RKO (cell line): Measurements from ENCODE around the gene KLHL40.
A peak's percentile ranks its signal among the peaks of the same experiment; 100 is the strongest.

Source experiments
- DNase-seq: peaks from one replicate; pipeline ENCODE4 v3.0.0-alpha.2; 2016; ENCODE audit warnings: low spot score

The KLHL40 gene

GRCh38 chr3:42723219-42723618 lies 37.9 kb downstream of the KLHL40 start:
- DNase-seq = peak; percentile 56

- no peak for DNase-seq
Observed at GRCh38 chr3:42725454-42725853, 40.1 kb downstream of the KLHL40 start.

GRCh38 chr3:42728056-42728455 lies 42.7 kb downstream of the KLHL40 start:
- no peak for DNase-seq

GRCh38 chr3:42728668-42729364 lies 43.5 kb downstream of the KLHL40 start:
- no peak for DNase-seq

GRCh38 chr3:42729404-42730145 lies 44.2 kb downstream of the KLHL40 start:
- DNase-seq = no peak

- no peak for DNase-seq
Observed at GRCh38 chr3:42730294-42730693, 45.0 kb downstream of the KLHL40 start.

- no peak for DNase-seq
Observed at GRCh38 chr3:42730706-42731420, 45.5 kb downstream of the KLHL40 start.

GRCh38 chr3:42731476-42732195 lies 46.3 kb downstream of the KLHL40 start:
- DNase-seq = no peak

GRCh38 chr3:42732196-42732828 lies 47.0 kb downstream of the KLHL40 start:
- no peak for DNase-seq

- no peak for DNase-seq
Observed at GRCh38 chr3:42732829-42733459, 47.6 kb downstream of the KLHL40 start.

GRCh38 chr3:42733501-42734262 lies 48.3 kb downstream of the KLHL40 start:
- DNase-seq = no peak

GRCh38 chr3:42734263-42734860 lies 49.0 kb downstream of the KLHL40 start:
- DNase-seq = no peak

GRCh38 chr3:42735019-42735418 lies 49.7 kb downstream of the KLHL40 start:
- DNase-seq = no peak

- DNase-seq = no peak
Observed at GRCh38 chr3:42735615-42736014, 50.3 kb downstream of the KLHL40 start.

GRCh38 chr3:42736081-42736480 lies 50.7 kb downstream of the KLHL40 start:
- no peak for DNase-seq

GRCh38 chr3:42736531-42736930 lies 51.2 kb downstream of the KLHL40 start:
- no peak for DNase-seq

- DNase-seq = no peak
Observed at GRCh38 chr3:42739401-42740158, 54.2 kb downstream of the KLHL40 start.

- no peak for DNase-seq
Observed at GRCh38 chr3:42741796-42742195, 56.5 kb downstream of the KLHL40 start.
